NCI-H1105 treated with DMSO at 0.1 percent for 48 hours (cell line): ENCODE measurements around the gene CORO2B.

ENCODE experiments used
- DNase-seq: peaks from one replicate; lab custom pipeline; 2025; lab: John Stamatoyannopoulos, UW

The CORO2B gene

DNA sequence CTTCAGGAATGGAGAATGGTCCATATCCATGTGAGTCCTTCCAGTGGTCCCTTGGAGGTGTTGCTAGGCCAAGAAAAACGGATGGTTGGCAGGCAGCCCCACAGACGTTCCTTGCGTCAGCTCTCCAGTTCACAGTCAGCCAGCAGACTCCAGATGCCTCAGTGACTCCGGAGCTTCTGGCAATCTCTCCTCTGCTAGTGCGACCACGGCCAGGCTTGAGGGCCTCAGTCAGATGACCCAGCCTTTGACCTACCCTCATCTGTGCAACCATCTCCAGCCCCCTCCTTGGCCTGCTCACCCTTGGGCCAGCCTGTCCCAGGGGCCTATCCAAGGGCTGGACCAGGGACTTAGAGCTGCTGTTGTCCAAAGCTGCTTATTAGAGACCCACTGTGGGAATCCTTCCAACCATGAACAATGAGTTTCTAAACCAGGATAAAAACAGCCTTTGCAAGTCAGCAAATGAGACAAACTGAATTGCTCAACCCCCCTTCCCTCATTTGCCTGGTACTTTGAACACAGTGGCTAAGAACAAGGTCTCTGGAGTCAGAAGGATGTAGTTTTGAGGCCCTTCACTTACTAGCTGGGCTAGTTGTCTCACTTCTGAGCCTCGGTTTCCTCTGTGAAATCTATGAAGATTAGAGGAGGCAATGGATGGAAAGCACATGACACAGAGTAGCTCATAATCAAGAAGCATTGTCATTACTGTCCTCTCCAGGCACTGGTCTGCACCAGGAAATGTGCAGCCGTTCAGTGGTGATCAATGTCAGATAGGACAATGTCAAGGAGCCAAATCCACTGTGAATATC, 197.1 kb downstream of the CORO2B start:
- no peak for DNase-seq

DNA sequence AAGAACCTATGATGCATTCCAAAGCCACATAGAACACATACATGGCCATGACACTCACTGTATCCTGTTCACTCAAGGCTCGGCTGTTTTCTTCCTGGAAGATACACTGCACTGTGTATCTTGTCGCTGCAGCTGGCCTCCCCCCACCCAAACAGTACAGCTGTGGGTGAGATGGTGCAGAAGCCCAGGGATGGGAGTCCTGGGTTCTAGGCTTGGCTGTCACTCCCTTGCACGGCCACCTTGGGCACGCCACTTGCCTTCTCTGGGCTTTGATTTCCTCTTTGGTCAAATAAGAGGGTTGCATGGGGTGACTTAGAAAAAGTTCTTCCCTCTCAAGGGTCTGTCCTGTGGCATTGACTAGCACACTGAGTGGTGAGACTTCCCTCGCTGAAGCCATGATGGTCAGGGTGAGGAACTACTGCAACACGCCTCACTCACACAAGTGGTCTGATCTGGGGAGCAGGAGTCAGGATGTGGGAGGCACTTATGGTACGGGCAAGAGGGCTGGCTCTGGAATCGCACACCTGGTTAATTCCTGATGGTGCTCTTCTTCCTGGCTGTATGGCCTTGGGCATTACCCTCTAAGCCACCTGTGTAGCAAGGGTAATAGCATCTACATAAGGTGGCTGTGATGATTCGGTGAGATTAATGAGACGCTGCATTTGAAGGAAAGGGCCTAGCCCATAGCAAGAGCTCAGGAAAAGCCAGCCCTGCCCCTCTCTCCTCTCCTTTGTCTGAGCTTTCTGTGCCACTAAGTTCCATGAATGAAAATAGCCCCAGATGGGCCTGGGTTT, 197.9 kb downstream of the CORO2B start:
- DNase-seq = no peak
